ENCODE data around the gene GSTM5.

GSTM5 gene

DNA sequence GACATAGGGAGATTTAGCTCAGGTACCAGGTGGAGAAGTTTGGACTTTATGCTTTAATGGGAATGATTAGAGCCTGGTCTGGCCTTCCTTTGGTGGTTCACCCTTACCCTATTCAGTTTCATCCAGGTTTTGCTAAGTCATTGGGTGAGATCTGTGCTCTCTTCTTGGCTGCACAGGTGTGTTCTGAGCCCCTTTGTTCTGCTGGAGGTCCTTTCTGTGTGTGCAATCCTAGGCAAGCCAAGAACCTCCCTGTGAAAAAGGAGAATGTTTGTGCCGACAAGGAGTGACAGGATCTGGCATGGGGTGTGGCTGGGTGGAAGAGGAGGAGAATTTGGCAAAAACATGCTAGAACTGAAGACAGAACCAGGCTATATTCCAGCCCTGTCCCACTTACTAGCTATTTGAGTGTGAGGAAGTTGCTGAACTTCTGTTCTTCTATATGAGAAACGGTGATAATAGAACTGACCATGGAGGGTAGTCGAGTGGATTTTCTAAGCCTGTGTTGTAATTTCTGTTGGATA lies 4.6 kb downstream of the GSTM5 start:
- Mint-ChIP-seq H3K9me3 (no peaks in the 10 kb centered on the region), H3K27me3 (peaks cover 13% of the 10 kb centered on the region), H3K4me1 (peaks cover 4% of the 10 kb centered on the region), H3K36me3 (peaks cover 2% of the 10 kb centered on the region), H3K27ac (no peak overlapping the region), H3K4me3 (no peak overlapping the region)

DNA sequence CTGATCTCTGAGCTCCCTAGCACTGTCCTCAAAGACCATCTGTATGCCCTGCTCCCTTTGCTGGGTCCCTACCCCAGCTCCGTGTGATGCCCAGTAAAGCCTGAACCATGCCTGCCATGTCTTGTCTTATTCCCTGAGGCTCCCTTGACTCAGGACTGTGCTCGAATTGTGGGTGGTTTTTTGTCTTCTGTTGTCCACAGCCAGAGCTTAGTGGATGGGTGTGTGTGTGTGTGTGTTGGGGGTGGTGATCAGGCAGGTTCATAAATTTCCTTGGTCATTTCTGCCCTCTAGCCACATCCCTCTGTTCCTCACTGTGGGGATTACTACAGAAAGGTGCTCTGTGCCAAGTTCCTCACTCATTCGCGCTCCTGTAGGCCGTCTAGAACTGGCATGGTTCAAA lies 5.7 kb downstream of the GSTM5 start:
- peaks cover 2% of the 10 kb centered on the region for H3K36me3 Mint-ChIP-seq
- H3K4me1 Mint-ChIP-seq = peaks cover 4% of the 10 kb centered on the region
- no peaks in the 10 kb centered on the region for H3K9me3 Mint-ChIP-seq
- no peak overlapping the region for H3K27ac Mint-ChIP-seq
- H3K4me3 Mint-ChIP-seq = no peak overlapping the region
- peaks cover 12% of the 10 kb centered on the region for H3K27me3 Mint-ChIP-seq

DNA sequence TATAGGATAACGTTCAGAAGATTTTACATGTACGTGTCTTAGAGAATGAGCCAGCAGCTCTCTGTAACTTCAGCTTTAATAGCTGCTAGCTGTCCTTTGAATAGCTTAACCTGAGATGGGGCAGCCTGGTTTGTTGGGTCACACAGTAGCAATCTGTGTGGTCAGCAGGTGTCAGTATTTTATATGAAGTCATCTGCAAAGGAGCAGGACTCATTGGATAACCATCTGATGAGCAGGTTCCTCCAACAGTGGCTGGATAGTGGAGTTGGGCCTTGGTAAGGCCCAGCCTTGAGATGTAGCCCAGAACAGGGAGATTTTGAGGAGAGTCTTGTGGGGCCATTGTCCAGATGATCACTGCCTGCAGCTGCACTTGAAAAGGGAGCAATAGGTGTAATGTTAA lies 6.4 kb downstream of the GSTM5 start:
- Mint-ChIP-seq H3K27ac (no peak overlapping the region), H3K9me3 (no peaks in the 10 kb centered on the region), H3K4me3 (no peak overlapping the region), H3K36me3 (peaks cover under 1% of the 10 kb centered on the region), H3K4me1 (peaks cover 4% of the 10 kb centered on the region), H3K27me3 (peaks cover 10% of the 10 kb centered on the region)

DNA sequence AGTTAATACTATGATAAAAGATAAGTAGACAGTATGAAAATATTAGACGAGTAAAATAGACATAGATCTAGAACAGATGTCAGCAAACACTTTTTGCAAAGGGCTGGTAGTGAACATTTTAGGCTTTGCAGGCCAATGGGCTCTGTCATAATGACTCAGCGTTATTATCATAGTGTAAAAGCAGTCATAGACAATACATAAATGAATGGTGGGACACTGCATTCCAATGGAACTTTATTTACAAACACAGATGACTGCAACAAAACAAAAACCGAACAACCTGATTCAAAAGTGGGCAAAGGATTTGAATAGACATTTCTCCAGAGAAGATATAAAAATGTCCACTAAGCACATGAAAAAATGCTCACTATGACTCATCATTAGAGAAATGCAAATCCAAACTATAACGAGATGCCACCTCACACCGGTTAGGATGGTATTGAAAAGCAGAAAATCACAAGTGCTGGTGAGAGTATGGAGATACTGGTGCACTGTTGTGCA lies 7.3 kb downstream of the GSTM5 start:
- peaks cover 2% of the 10 kb centered on the region for H3K27me3 Mint-ChIP-seq
- H3K27ac Mint-ChIP-seq = peak overlapping the region; percentile 10
- no peaks in the 10 kb centered on the region for H3K36me3 Mint-ChIP-seq
- no peak overlapping the region for H3K4me3 Mint-ChIP-seq
- peaks cover 4% of the 10 kb centered on the region for H3K4me1 Mint-ChIP-seq
- no peaks in the 10 kb centered on the region for H3K9me3 Mint-ChIP-seq

DNA sequence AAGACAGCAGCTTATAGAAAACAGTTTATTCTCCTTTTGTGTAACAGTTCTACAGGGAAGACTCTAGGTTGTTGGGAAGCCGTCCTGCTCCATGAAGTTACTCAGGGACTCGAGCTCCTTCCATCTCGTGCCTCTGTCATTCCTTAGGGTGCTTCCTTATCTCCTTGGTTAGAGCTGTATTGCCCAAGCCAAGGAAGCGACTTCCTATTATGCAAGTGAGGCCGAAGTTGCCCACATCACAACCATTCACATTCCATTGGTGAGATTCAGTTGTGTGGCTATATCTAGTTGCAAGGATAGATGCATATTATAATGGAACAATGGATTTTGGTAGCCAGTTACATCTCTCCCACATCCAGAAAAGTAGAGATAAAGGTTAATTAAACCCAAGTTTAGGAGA lies 9.0 kb downstream of the GSTM5 start:
- Mint-ChIP-seq H3K36me3 (no peaks in the 10 kb centered on the region), H3K27me3 (peaks cover 2% of the 10 kb centered on the region), H3K4me1 (peaks cover 4% of the 10 kb centered on the region), H3K4me3 (no peak overlapping the region), H3K9me3 (no peaks in the 10 kb centered on the region), H3K27ac (no peak overlapping the region)

DNA sequence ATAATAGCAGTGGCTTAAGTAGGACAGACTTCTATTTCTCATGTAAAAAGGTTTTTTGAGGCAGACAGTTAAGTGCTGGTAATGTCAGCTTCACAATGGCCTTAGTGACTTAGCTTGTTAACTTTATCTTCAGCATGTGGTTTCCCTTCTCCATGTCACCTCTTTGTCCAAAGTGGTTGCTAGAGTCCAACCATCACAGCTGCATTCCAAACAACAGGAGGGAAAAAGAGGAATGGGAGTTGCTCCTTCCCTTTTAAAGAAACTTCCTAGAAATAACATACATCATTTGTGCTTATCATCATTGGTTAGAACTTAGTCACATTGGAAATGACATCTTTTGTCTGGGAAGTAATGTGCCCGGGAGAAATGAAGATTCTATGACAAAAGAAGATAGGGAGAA lies 9.9 kb downstream of the GSTM5 start:
- H3K27ac Mint-ChIP-seq = no peak overlapping the region
- H3K4me3 Mint-ChIP-seq = no peak overlapping the region
- no peaks in the 10 kb centered on the region for H3K9me3 Mint-ChIP-seq
- no peaks in the 10 kb centered on the region for H3K27me3 Mint-ChIP-seq
- no peaks in the 10 kb centered on the region for H3K36me3 Mint-ChIP-seq
- peaks cover 4% of the 10 kb centered on the region for H3K4me1 Mint-ChIP-seq

DNA sequence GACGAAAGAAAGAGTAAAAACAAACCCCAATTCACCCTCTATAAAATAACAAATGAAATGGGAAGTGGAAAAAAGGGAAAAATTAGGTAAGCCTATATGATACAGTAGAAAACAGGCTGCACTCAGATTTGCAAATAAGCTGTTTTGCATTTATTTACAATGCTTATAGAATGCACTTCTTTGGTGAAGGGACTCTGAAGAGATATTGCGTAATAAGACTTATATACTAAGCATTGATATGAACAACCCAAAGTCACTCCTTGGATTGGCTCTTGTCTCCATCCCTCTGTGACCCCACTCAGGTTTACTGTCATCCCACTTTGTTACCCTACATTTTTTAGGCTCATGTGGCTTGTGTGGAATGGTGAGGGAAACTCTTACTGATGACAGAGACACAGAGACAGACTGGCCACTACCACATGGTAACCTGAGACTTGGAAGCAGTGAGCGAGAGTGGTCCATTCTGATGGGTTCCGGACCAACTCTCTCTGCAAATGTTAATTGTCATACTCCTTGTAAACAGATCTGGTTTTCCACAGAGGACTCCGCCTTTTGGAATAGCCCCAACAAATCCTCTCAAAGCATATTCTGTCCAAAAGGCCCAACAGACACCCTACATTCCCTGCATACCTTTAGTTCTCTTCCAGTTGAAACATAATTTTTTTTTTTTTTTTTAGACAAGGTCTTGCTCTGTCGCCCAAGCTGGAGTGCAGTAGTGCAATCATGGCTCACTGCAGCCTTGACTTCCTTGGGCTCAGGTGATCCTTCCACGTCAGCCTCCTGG lies 11.0 kb downstream of the GSTM5 start:
- Mint-ChIP-seq H3K9me3 (no peaks in the 10 kb centered on the region), H3K36me3 (no peaks in the 10 kb centered on the region), H3K27ac (no peak overlapping the region), H3K4me3 (no peak overlapping the region), H3K4me1 (peaks cover 4% of the 10 kb centered on the region), H3K27me3 (no peaks in the 10 kb centered on the region)

DNA sequence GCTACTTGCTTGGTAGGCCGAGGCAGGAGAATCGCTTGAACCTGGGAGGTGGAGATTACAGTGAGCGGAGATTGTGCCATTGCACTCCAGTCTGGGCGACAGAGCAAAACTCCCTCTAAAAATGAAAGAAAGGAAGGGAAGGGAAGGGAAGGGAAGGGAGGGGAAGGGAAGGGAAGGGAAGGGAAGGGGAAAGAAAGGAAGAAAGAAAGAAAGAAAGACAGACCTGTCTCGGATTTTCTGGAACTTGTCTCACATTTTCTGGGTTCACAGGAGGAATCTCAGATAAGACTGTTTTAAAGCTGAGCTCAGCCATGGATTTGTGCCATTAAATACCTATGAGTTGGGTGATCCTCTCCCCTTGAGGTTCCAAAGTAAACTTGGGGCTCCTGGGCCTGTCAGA lies 12.9 kb downstream of the GSTM5 start:
- Mint-ChIP-seq H3K27ac (no peak overlapping the region), H3K4me3 (no peak overlapping the region), H3K9me3 (no peaks in the 10 kb centered on the region), H3K27me3 (no peaks in the 10 kb centered on the region), H3K36me3 (no peaks in the 10 kb centered on the region), H3K4me1 (no peaks in the 10 kb centered on the region)

DNA sequence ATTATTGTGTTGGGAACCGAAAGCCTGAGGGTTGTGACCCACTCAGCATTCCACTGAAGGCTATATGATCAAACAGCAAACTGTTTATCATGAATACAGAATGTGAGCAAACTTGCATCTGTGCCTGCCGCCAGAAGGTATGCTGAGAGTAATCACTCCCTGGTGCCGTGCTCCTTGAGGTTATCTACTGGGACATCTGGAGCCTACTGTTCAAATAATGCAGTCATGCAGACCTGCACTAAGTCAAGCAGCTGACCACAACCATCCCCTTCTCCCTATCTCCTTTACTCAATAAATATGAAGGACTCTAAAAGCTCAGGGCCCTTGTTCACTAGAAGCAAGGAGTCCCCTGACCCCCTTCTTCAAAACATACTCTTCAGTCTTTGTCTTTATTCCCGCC lies 13.5 kb downstream of the GSTM5 start:
- H3K9me3 Mint-ChIP-seq = no peaks in the 10 kb centered on the region
- H3K4me1 Mint-ChIP-seq = no peaks in the 10 kb centered on the region
- no peaks in the 10 kb centered on the region for H3K27me3 Mint-ChIP-seq
- no peak overlapping the region for H3K27ac Mint-ChIP-seq
- no peaks in the 10 kb centered on the region for H3K36me3 Mint-ChIP-seq
- H3K4me3 Mint-ChIP-seq = no peak overlapping the region

DNA sequence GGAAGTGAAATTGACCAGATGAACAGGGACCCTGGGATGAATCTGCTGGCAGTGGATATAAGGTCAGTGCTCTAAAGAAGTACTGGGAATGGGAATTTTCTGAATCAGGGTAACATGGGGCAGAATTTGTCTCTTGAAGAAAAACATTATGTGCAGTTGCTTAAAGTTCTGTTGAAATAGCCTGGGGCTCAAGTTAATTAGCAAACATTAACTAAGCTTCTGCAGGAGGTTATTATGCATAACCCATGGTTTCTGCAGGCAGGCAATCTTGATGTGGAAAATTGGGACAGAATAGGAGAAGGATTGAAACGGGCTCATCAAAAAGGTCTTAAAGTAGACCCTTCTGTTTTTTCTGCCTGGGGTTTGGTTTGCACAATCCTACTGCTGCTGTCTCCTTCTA lies 14.0 kb downstream of the GSTM5 start:
- Mint-ChIP-seq H3K27ac (no peak overlapping the region), H3K9me3 (no peaks in the 10 kb centered on the region), H3K4me1 (no peaks in the 10 kb centered on the region), H3K36me3 (no peaks in the 10 kb centered on the region), H3K4me3 (no peak overlapping the region), H3K27me3 (no peaks in the 10 kb centered on the region)

DNA sequence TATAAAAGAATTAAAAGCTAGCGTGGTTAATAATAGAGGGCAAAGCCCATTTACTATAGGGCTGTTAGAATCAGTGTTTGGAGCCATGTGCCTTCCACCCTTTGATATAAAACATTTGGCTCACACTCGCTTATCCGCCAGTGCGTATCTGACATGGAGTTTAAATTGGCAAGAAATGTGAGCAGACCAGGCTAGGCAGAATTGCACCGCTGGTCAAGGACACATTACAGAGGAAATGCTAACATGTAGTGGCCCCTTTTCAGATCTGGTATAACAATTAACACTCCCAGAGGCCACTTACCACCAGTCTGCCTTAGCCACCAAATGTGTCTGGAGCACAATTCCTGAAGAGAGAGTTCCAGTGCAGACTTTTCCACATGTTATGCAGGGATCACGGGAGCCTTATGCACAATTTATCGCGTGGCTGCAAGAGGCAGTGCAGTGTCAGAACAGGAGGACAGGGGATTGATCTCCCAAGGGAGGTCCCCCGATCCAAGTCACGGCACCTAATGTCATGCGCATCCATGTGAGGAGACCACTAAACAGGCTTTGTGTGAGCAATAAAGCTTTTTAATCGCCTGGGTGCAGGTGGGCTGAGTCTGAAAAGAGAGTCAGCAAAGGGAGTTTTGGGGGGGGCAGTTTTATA lies 14.8 kb downstream of the GSTM5 start:
- H3K36me3 Mint-ChIP-seq = no peaks in the 10 kb centered on the region
- H3K9me3 Mint-ChIP-seq = no peaks in the 10 kb centered on the region
- no peaks in the 10 kb centered on the region for H3K4me1 Mint-ChIP-seq
- H3K27me3 Mint-ChIP-seq = no peaks in the 10 kb centered on the region
- no peak overlapping the region for H3K4me3 Mint-ChIP-seq
- no peak overlapping the region for H3K27ac Mint-ChIP-seq

DNA sequence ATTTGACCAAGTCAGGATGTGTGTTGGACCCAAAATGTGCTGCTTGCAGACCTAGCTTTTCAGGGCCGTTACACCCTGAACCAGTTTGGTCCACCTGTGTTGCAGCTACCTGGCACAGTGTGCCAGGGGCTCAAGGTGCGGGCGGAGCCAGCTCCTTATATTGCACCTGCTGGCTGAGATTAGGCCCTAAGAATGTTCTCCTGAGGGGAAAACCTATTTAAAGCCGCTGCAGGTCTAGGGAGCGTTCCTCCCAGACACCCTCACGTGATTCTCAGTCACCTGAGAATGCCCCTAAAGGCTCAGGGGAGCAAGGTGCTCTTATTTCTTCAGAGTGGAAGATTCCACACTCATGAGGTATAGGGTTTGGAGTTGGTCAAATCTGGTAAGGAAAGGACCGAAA lies 16.8 kb downstream of the GSTM5 start:
- Mint-ChIP-seq H3K4me3 (no peak overlapping the region), H3K9me3 (no peaks in the 10 kb centered on the region), H3K27ac (no peak overlapping the region), H3K27me3 (no peaks in the 10 kb centered on the region), H3K36me3 (no peaks in the 10 kb centered on the region), H3K4me1 (no peaks in the 10 kb centered on the region)

DNA sequence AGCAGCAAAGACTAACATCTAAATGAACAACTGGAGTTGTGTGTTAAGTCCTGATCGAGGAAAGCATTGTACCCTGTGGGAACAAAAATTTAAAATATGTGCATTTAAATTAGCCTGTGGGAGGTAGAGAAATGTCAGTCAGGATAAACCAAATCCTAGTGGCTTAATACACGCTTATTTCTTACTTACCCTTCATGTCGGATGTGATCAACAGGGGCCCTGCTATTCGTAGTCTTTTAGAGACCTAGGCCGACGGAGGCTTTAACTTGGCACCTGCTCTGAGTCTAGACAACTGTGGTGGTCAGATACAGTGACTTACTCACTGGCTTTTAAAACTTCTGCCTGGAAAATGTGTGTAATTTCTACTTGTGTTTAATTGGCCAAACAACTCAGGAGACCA lies 18.6 kb downstream of the GSTM5 start:
- H3K4me3 Mint-ChIP-seq = no peak overlapping the region
- H3K27ac Mint-ChIP-seq = no peak overlapping the region
- H3K4me1 Mint-ChIP-seq = no peaks in the 10 kb centered on the region
- H3K9me3 Mint-ChIP-seq = no peaks in the 10 kb centered on the region
- no peaks in the 10 kb centered on the region for H3K27me3 Mint-ChIP-seq
- peaks cover 1% of the 10 kb centered on the region for H3K36me3 Mint-ChIP-seq

DNA sequence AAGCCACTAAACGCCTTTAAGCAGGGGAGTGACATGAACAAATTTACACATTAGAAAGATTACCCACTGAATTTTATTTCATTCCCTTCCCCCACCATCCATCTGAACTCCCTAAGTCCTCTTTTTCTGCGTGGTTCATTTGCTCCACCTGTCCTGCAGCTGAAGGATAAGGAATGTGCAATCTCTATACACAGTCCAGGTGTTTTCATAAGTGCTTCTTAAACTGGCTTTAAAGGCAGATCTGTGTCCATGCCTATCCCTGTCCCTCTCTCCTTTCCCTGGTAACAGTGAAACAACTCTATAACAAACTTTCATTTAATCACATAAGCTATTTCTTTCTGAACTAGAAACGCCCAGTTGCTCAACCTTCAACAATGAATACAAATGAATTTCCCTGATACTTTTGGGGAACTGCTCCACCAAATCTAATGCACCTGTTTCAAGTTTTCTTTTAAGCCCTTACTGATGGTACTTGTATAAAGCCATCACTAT lies 20.4 kb downstream of the GSTM5 start:
- H3K27ac Mint-ChIP-seq = no peak overlapping the region
- H3K36me3 Mint-ChIP-seq = peaks cover 1% of the 10 kb centered on the region
- H3K4me3 Mint-ChIP-seq = no peak overlapping the region
- H3K27me3 Mint-ChIP-seq = no peaks in the 10 kb centered on the region
- H3K4me1 Mint-ChIP-seq = no peaks in the 10 kb centered on the region
- H3K9me3 Mint-ChIP-seq = no peaks in the 10 kb centered on the region

DNA sequence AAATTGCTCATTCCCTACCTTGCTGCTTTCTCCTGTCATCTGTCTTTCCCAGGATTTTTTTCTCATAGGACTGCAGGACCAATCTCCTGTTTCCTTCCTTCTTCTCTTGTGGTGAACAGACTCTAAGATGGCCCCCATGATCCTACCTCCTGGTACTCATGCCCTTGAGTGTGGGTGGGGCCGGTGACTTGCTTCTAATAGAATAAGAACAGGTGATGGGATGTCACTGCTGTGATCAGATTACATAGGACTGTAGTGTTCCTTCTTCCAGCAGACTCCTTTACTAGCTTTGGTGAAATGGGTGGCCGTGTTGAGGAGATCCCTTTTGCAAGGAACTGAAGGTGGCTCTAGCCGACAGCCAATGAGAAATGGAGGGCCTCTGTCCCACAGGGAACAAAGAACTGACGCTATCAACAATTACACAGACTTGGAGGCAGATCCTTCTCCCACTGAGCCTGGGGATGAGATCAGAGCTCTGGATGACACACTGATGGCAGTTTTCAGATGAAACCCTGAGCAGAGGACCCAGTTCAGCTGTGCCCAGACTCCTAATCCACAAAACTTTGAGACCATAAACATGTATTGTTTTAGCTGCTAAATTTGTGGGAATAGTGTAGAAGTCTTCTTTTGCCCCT lies 21.3 kb downstream of the GSTM5 start:
- H3K27ac Mint-ChIP-seq = no peak overlapping the region
- H3K4me1 Mint-ChIP-seq = no peaks in the 10 kb centered on the region
- H3K36me3 Mint-ChIP-seq = peaks cover 1% of the 10 kb centered on the region
- no peak overlapping the region for H3K4me3 Mint-ChIP-seq
- H3K9me3 Mint-ChIP-seq = no peaks in the 10 kb centered on the region
- no peaks in the 10 kb centered on the region for H3K27me3 Mint-ChIP-seq
